Activated T-helper 17 cell treated with anti-CD3 and anti-CD28 coated beads, Interleukin-2, amount 50 U/mL, for 72 hours (primary cell): ENCODE measurements around the gene PLK1. TPM values are rescaled to one million over a fixed set of nuclear protein-coding genes. Genes with fewer than 3 reads are reported as not detected.
"Not testable (repeated sequence)": the region's sequence is repeated elsewhere in the genome, so short reads cannot be mapped to it uniquely, and the experiment has no call there.

Experiments used
- ATAC-seq: fragments of 150-1000 bp; cut with Tn5 transposase; replicated peaks from 2 replicates; pipeline ENCODE4 v1.10.0; 2021; ENCODE audit warnings: mild to moderate bottlenecking, moderate library complexity
- H3K27ac Mint-ChIP-seq: one replicate; pipeline ENCODE4 v1.8.0; 2022; ENCODE audit warnings: mixed read lengths
- H3K27me3 Mint-ChIP-seq: one replicate; pipeline ENCODE4 v1.8.0; 2022; ENCODE audit warnings: mixed read lengths
- H3K36me3 Mint-ChIP-seq: one replicate; pipeline ENCODE4 v1.8.0; 2022; ENCODE audit warnings: low read depth, mild to moderate bottlenecking, mixed read lengths
- H3K4me1 Mint-ChIP-seq: one replicate; pipeline ENCODE4 v1.8.0; 2022; ENCODE audit warnings: mixed read lengths
- H3K4me3 Mint-ChIP-seq: one replicate; pipeline ENCODE4 v1.8.0; 2022; ENCODE audit warnings: mild to moderate bottlenecking, mixed read lengths
- H3K9me3 Mint-ChIP-seq: one replicate; pipeline ENCODE4 v1.8.0; 2022; ENCODE audit warnings: mixed read lengths
- total RNA-seq, 2 donors: library from RNA; stranded (reverse); gene quantifications; one replicate each; pipeline ENCODE4 v1.2.3, GENCODE V29; 2022

Gene PLK1
- total RNA-seq, result 100 to 1,000 TPM in 1 of 2 donors, 10 to 100 TPM in 1; 64.0 to 104 TPM

- H3K36me3 Mint-ChIP-seq, result peaks cover 68% of the 10 kb centered on the region
These were observed at the start of gene PLK1 for GRCh38 chr16:23678430-23679273. Gene PLK1 (plus strand): TSS chr16:23678889. CDS start chr16:23678933, 44 bp downstream.

GRCh38 chr16:23629516-23629915 lies 49.2 kb upstream of the PLK1 start:
- H3K27ac Mint-ChIP-seq, result no peak overlapping the region
- H3K4me3 Mint-ChIP-seq, result no peak overlapping the region
- no peaks in the 10 kb centered on the region for H3K9me3 Mint-ChIP-seq
- H3K27me3 Mint-ChIP-seq, result no peaks in the 10 kb centered on the region
- ATAC-seq, result no peak
- peaks cover 82% of the 10 kb centered on the region for H3K36me3 Mint-ChIP-seq
- no peaks in the 10 kb centered on the region for H3K4me1 Mint-ChIP-seq

More at GRCh38 chr16:23678430-23679273, at the start of gene PLK1:
- peak; percentile 97 for ATAC-seq
- H3K9me3 Mint-ChIP-seq, result no peaks in the 10 kb centered on the region
- no peaks in the 10 kb centered on the region for H3K27me3 Mint-ChIP-seq
- peak within 1 kb of the TSS; percentile 78 for H3K27ac Mint-ChIP-seq
- H3K4me3 Mint-ChIP-seq, result peak within 1 kb of the TSS; percentile 89
- H3K4me1 Mint-ChIP-seq, result peaks cover 5% of the 10 kb centered on the region

- H3K27me3 Mint-ChIP-seq, ATAC-seq, H3K4me1 Mint-ChIP-seq, H3K4me3 Mint-ChIP-seq, H3K9me3 Mint-ChIP-seq, H3K27ac Mint-ChIP-seq: not testable (repeated sequence)
- H3K36me3 Mint-ChIP-seq, result peaks cover 82% of the 10 kb centered on the region
These were observed 46.8 kb upstream of the PLK1 start for GRCh38 chr16:23631874-23632273.

- Mint-ChIP-seq H3K4me1 (peaks cover 5% of the 10 kb centered on the region), H3K36me3 (peaks cover 74% of the 10 kb centered on the region), H3K27ac (no peak overlapping the region), H3K9me3 (no peaks in the 10 kb centered on the region), H3K4me3 (no peak overlapping the region), H3K27me3 (no peaks in the 10 kb centered on the region)
- ATAC-seq, result no peak
These were observed 44.1 kb upstream of the PLK1 start for GRCh38 chr16:23634461-23635036.

GRCh38 chr16:23635958-23636357 lies 42.7 kb upstream of the PLK1 start:
- Mint-ChIP-seq H3K9me3 (no peaks in the 10 kb centered on the region), H3K27me3 (no peaks in the 10 kb centered on the region), H3K4me1 (peaks cover 5% of the 10 kb centered on the region), H3K36me3 (peaks cover 63% of the 10 kb centered on the region), H3K4me3 (no peak overlapping the region), H3K27ac (no peak overlapping the region)
- no peak for ATAC-seq

GRCh38 chr16:23640615-23640930 lies 38.1 kb upstream of the PLK1 start:
- Mint-ChIP-seq H3K27me3 (no peaks in the 10 kb centered on the region), H3K27ac (peak overlapping the region; percentile 98), H3K36me3 (peaks cover 79% of the 10 kb centered on the region), H3K4me3 (peak overlapping the region; percentile 96), H3K9me3 (no peaks in the 10 kb centered on the region), H3K4me1 (peaks cover 10% of the 10 kb centered on the region)
- ATAC-seq, result peak; percentile 4

- peak within 1 kb of the TSS; percentile 96 for H3K4me3 Mint-ChIP-seq
- H3K27me3 Mint-ChIP-seq, result no peaks in the 10 kb centered on the region
- peak within 1 kb of the TSS; percentile 98 for H3K27ac Mint-ChIP-seq
- ATAC-seq, result peak; percentile 99
- no peaks in the 10 kb centered on the region for H3K9me3 Mint-ChIP-seq
- peaks cover 79% of the 10 kb centered on the region for H3K36me3 Mint-ChIP-seq
- peaks cover 16% of the 10 kb centered on the region for H3K4me1 Mint-ChIP-seq
These were observed 37.5 kb upstream of the PLK1 start, which contains the start of the genes DCTN5 and PALB2 for GRCh38 chr16:23640931-23641765. Gene DCTN5 (plus strand): TSS chr16:23641466. CDS start chr16:23641543, 77 bp downstream. Gene PALB2 (minus strand): TSS chr16:23641310. CDS start chr16:23641157, 153 bp downstream.

GRCh38 chr16:23642246-23642774 lies 36.4 kb upstream of the PLK1 start:
- Mint-ChIP-seq H3K36me3 (peaks cover 79% of the 10 kb centered on the region), H3K4me3 (peak overlapping the region; percentile 96)
- no peak for ATAC-seq

GRCh38 chr16:23650674-23651416 lies 27.8 kb upstream of the PLK1 start:
- peak overlapping the region; percentile 47 for H3K4me3 Mint-ChIP-seq
- peak; percentile 89 for ATAC-seq
- peaks cover 86% of the 10 kb centered on the region for H3K36me3 Mint-ChIP-seq

More at GRCh38 chr16:23642246-23642774, 36.4 kb upstream of the PLK1 start:
- Mint-ChIP-seq H3K4me1 (peaks cover 24% of the 10 kb centered on the region), H3K27ac (peak overlapping the region; percentile 98), H3K9me3 (no peaks in the 10 kb centered on the region), H3K27me3 (no peaks in the 10 kb centered on the region)

GRCh38 chr16:23651943-23652468 lies 26.7 kb upstream of the PLK1 start:
- Mint-ChIP-seq H3K4me3 (peak overlapping the region; percentile 47), H3K27ac (peak overlapping the region; percentile 79), H3K9me3 (no peaks in the 10 kb centered on the region), H3K4me1 (peaks cover 36% of the 10 kb centered on the region), H3K36me3 (peaks cover 82% of the 10 kb centered on the region), H3K27me3 (no peaks in the 10 kb centered on the region)
- peak; percentile 84 for ATAC-seq

More at GRCh38 chr16:23650674-23651416, 27.8 kb upstream of the PLK1 start:
- no peaks in the 10 kb centered on the region for H3K9me3 Mint-ChIP-seq
- peaks cover 42% of the 10 kb centered on the region for H3K4me1 Mint-ChIP-seq
- H3K27ac Mint-ChIP-seq, result peak overlapping the region; percentile 79
- no peaks in the 10 kb centered on the region for H3K27me3 Mint-ChIP-seq

GRCh38 chr16:23663918-23664317 lies 14.8 kb upstream of the PLK1 start:
- Mint-ChIP-seq H3K27ac (no peak overlapping the region), H3K4me3 (no peak overlapping the region), H3K27me3 (no peaks in the 10 kb centered on the region), H3K4me1 (peaks cover 9% of the 10 kb centered on the region), H3K36me3 (peaks cover 100% of the 10 kb centered on the region), H3K9me3 (no peaks in the 10 kb centered on the region)
- ATAC-seq, result peak; percentile 92

- no peaks in the 10 kb centered on the region for H3K27me3 Mint-ChIP-seq
- H3K4me3 Mint-ChIP-seq, result no peak overlapping the region
- peaks cover 99% of the 10 kb centered on the region for H3K36me3 Mint-ChIP-seq
- peaks cover 26% of the 10 kb centered on the region for H3K4me1 Mint-ChIP-seq
- H3K9me3 Mint-ChIP-seq, result no peaks in the 10 kb centered on the region
- no peak for ATAC-seq
- no peak overlapping the region for H3K27ac Mint-ChIP-seq
These were observed 11.9 kb upstream of the PLK1 start for GRCh38 chr16:23666571-23667354.

- H3K9me3 Mint-ChIP-seq, result no peaks in the 10 kb centered on the region
- H3K4me1 Mint-ChIP-seq, result peaks cover 26% of the 10 kb centered on the region
- no peaks in the 10 kb centered on the region for H3K27me3 Mint-ChIP-seq
- H3K27ac Mint-ChIP-seq, result no peak overlapping the region
- H3K4me3 Mint-ChIP-seq, result no peak overlapping the region
- peaks cover 99% of the 10 kb centered on the region for H3K36me3 Mint-ChIP-seq
- ATAC-seq, result no peak
These were observed 11.4 kb upstream of the PLK1 start for GRCh38 chr16:23667355-23667659.
